Naive thymus-derived CD8-positive, alpha-beta T cell (primary cell): ENCODE data around the gene KCNK10. TPM values are rescaled to one million over a fixed set of nuclear protein-coding genes. Genes with fewer than 3 reads are reported as not detected.
A peak's percentile ranks its signal among the peaks of the same experiment; 100 is the strongest.

ENCODE experiments used
- ATAC-seq, 2 donors: fragments of 150-1000 bp; cut with Tn5 transposase in 1 of 2; sonication (Bioruptor Pico), chemical (Tn5 transposase) in 1 of 2; 1 replicate in 1 of 2; 2 replicates in 1 of 2; pipeline ENCODE4 v1.10.0; 2021; ENCODE audit warnings: mild to moderate bottlenecking in 2 of 2, moderate library complexity in 2 of 2
- POLR2A ChIA-PET: fragments of 350-600 bp; sonication (Branson Sonifier 250); formaldehyde crosslinking; loops from one replicate; lab custom pipeline; 2021; ENCODE audit warnings: antibody characterized with exemption; lab: Charles Lee
- DNase-seq, 10 donors: peaks; one replicate each; pipeline versions ENCODE4 v3.0.0 to v3.0.0-alpha.2; 2020 to 2022
- H3K27ac Mint-ChIP-seq, 10 donors: one replicate each; pipeline ENCODE4 v1.8.0; 2020 to 2022; ENCODE audit warnings: mild to moderate bottlenecking in 10 of 10, mixed read lengths in 10 of 10, moderate library complexity in 4 of 10, inconsistent platforms in 1 of 10
- H3K27me3 Mint-ChIP-seq, 5 donors: one replicate each; pipeline ENCODE4 v1.8.0; 2021 to 2022; ENCODE audit warnings: mixed read lengths in 5 of 5
- H3K36me3 Mint-ChIP-seq, 3 donors: one replicate each; pipeline ENCODE4 v1.8.0; 2020 to 2022; ENCODE audit warnings: mixed read lengths in 3 of 3, mild to moderate bottlenecking in 2 of 3, inconsistent platforms in 1 of 3
- H3K4me1 Mint-ChIP-seq, 4 donors: one replicate each; pipeline ENCODE4 v1.8.0; 2021 to 2022; ENCODE audit warnings: mixed read lengths in 4 of 4
- H3K4me3 Mint-ChIP-seq, 10 donors: one replicate each; pipeline ENCODE4 v1.8.0; 2020 to 2022; ENCODE audit warnings: mild to moderate bottlenecking in 10 of 10, mixed read lengths in 10 of 10, moderate library complexity in 6 of 10, inconsistent platforms in 1 of 10
- H3K9me3 Mint-ChIP-seq, 9 donors: one replicate each; pipeline ENCODE4 v1.8.0; 2020 to 2022; ENCODE audit warnings: mixed read lengths in 9 of 9, mild to moderate bottlenecking in 3 of 9, inconsistent platforms in 1 of 9, moderate library complexity in 1 of 9
- polyA plus RNA-seq, 3 donors: library from polyadenylated mRNA; unstranded; fragments of 300-500 nt; fragmentation: Illumina TruSeq; gene quantifications; one replicate each; pipeline ENCODE4 v1.2.3, GENCODE V29; 2021
- total RNA-seq, 8 experiments: library from RNA in 2 of 8; stranded (reverse) in 2 of 8; gene quantifications; one replicate each; pipeline ENCODE4 v1.2.3 and lab custom pipeline; 2021 to 2026

Gene KCNK10
- total and polyA plus RNA-seq, 5 experiments from 2014 or later: not detected

- Mint-ChIP-seq H3K4me1 (no peaks in the 10 kb centered on the region), H3K27ac (no peak overlapping the region), H3K36me3 (peaks cover 0 to 3% (median 0%) of the 10 kb centered on the region in 3 donors), H3K27me3 (peaks cover 5 to 12% (median 7%) of the 10 kb centered on the region in 5 donors), H3K9me3 (peaks cover 0 to 8% (median 4%) of the 10 kb centered on the region in 9 donors), H3K4me3 (no peak overlapping the region)
- ATAC-seq: no peak
- no peak for DNase-seq
- POLR2A ChIA-PET: no interaction called here
Observed at GRCh38 chr14:88311780-88312179, 11.3 kb downstream of the KCNK10 start.

GRCh38 chr14:88310449-88310848 is 12.6 kb downstream of the KCNK10 start:
- DNase-seq (no peak), ATAC-seq (no peak)
- Mint-ChIP-seq H3K4me1 (no peaks in the 10 kb centered on the region), H3K9me3 (peaks cover 0 to 8% (median 4%) of the 10 kb centered on the region in 9 donors), H3K4me3 (no peak overlapping the region), H3K27ac (no peak overlapping the region), H3K36me3 (peaks cover 0 to 3% (median 0%) of the 10 kb centered on the region in 3 donors), H3K27me3 (peaks cover 3 to 15% (median 5%) of the 10 kb centered on the region in 5 donors)
- POLR2A ChIA-PET: no interaction called here

- H3K4me3 Mint-ChIP-seq: no peak overlapping the region
- H3K9me3 Mint-ChIP-seq: peaks cover 0 to 8% (median 4%) of the 10 kb centered on the region in 9 donors
- H3K4me1 Mint-ChIP-seq: no peaks in the 10 kb centered on the region
- H3K36me3 Mint-ChIP-seq: peaks cover 0 to 3% (median 0%) of the 10 kb centered on the region in 3 donors
- DNase-seq (no peak), ATAC-seq (no peak)
- peaks cover 3 to 17% (median 5%) of the 10 kb centered on the region in 5 donors for H3K27me3 Mint-ChIP-seq
- POLR2A ChIA-PET: no interaction called here
- no peak overlapping the region for H3K27ac Mint-ChIP-seq
Observed at GRCh38 chr14:88310021-88310420, 13.0 kb downstream of the KCNK10 start.

GRCh38 chr14:88305528-88306322 is 17.3 kb downstream of the KCNK10 start:
- POLR2A ChIA-PET: no interaction called here
- Mint-ChIP-seq H3K4me3 (no peak overlapping the region), H3K27me3 (peaks cover 11 to 35% (median 14%) of the 10 kb centered on the region in 5 donors), H3K9me3 (peaks cover 0 to 2% (median 0%) of the 10 kb centered on the region in 9 donors), H3K4me1 (no peaks in the 10 kb centered on the region), H3K36me3 (no peaks in the 10 kb centered on the region), H3K27ac (no peak overlapping the region)
- ATAC-seq: no peak
- DNase-seq: no peak

- peaks cover 23 to 53% (median 26%) of the 10 kb centered on the region in 5 donors for H3K27me3 Mint-ChIP-seq
- H3K4me3 Mint-ChIP-seq: no peak overlapping the region
- no peak overlapping the region for H3K27ac Mint-ChIP-seq
- H3K9me3 Mint-ChIP-seq: peaks cover 0 to 4% (median 0%) of the 10 kb centered on the region in 9 donors
- POLR2A ChIA-PET: no interaction called here
- DNase-seq (no peak), ATAC-seq (no peak)
- H3K36me3 Mint-ChIP-seq: no peaks in the 10 kb centered on the region
- peaks cover 3 to 7% (median 5%) of the 10 kb centered on the region in 4 donors for H3K4me1 Mint-ChIP-seq
Observed at GRCh38 chr14:88303041-88303440, 20.0 kb downstream of the KCNK10 start.

GRCh38 chr14:88301381-88301780 is 21.7 kb downstream of the KCNK10 start:
- H3K4me1 Mint-ChIP-seq: peaks cover 3 to 7% (median 5%) of the 10 kb centered on the region in 4 donors
- DNase-seq (no peak), ATAC-seq (no peak)
- H3K9me3 Mint-ChIP-seq: peaks cover 0 to 4% (median 0%) of the 10 kb centered on the region in 9 donors
- H3K4me3 Mint-ChIP-seq: no peak overlapping the region
- POLR2A ChIA-PET: no interaction called here
- no peaks in the 10 kb centered on the region for H3K36me3 Mint-ChIP-seq
- peaks cover 26 to 51% (median 27%) of the 10 kb centered on the region in 5 donors for H3K27me3 Mint-ChIP-seq
- H3K27ac Mint-ChIP-seq: no peak overlapping the region

GRCh38 chr14:88300817-88301216 is 22.3 kb downstream of the KCNK10 start:
- Mint-ChIP-seq H3K4me3 (no peak overlapping the region), H3K36me3 (no peaks in the 10 kb centered on the region), H3K4me1 (peaks cover 3 to 7% (median 5%) of the 10 kb centered on the region in 4 donors), H3K27me3 (peaks cover 26 to 51% (median 29%) of the 10 kb centered on the region in 5 donors), H3K27ac (no peak overlapping the region), H3K9me3 (peaks cover 0 to 4% (median 0%) of the 10 kb centered on the region in 9 donors)
- ATAC-seq (no peak), DNase-seq (no peak)
- POLR2A ChIA-PET: no interaction called here

- POLR2A ChIA-PET: no interaction called here
- H3K27me3 Mint-ChIP-seq: peaks cover 26 to 52% (median 31%) of the 10 kb centered on the region in 5 donors
Observed at GRCh38 chr14:88299865-88300530, 23.1 kb downstream of the KCNK10 start.

GRCh38 chr14:88297306-88297705 is 25.8 kb downstream of the KCNK10 start:
- POLR2A ChIA-PET: no interaction called here
- Mint-ChIP-seq H3K9me3 (peaks cover 0 to 4% (median 0%) of the 10 kb centered on the region in 9 donors), H3K27ac (no peak overlapping the region), H3K27me3 (peaks cover 32 to 64% (median 35%) of the 10 kb centered on the region in 5 donors), H3K4me1 (peaks cover 3 to 7% (median 5%) of the 10 kb centered on the region in 4 donors), H3K4me3 (no peak overlapping the region), H3K36me3 (no peaks in the 10 kb centered on the region)
- no peak for ATAC-seq
- no peak for DNase-seq

More at GRCh38 chr14:88299865-88300530, 23.1 kb downstream of the KCNK10 start:
- DNase-seq (no peak), ATAC-seq (no peak)
- Mint-ChIP-seq H3K4me1 (peaks cover 3 to 7% (median 5%) of the 10 kb centered on the region in 4 donors), H3K27ac (no peak overlapping the region), H3K4me3 (peak overlapping the region in 1 of 10 donors; percentile 1), H3K36me3 (no peaks in the 10 kb centered on the region), H3K9me3 (peaks cover 0 to 4% (median 0%) of the 10 kb centered on the region in 9 donors)

GRCh38 chr14:88296351-88296750 is 26.7 kb downstream of the KCNK10 start:
- ATAC-seq (no peak), DNase-seq (no peak)
- no peak overlapping the region for H3K27ac Mint-ChIP-seq
- H3K9me3 Mint-ChIP-seq: peaks cover 0 to 2% (median 0%) of the 10 kb centered on the region in 9 donors
- H3K27me3 Mint-ChIP-seq: peaks cover 28 to 55% (median 29%) of the 10 kb centered on the region in 5 donors
- POLR2A ChIA-PET: no interaction called here
- no peaks in the 10 kb centered on the region for H3K36me3 Mint-ChIP-seq
- peaks cover 3 to 7% (median 5%) of the 10 kb centered on the region in 4 donors for H3K4me1 Mint-ChIP-seq
- H3K4me3 Mint-ChIP-seq: no peak overlapping the region

GRCh38 chr14:88289996-88290395 is 33.1 kb downstream of the KCNK10 start:
- Mint-ChIP-seq H3K4me1 (no peaks in the 10 kb centered on the region), H3K36me3 (no peaks in the 10 kb centered on the region)

GRCh38 chr14:88289234-88289633 is 33.8 kb downstream of the KCNK10 start:
- peaks cover 13 to 20% (median 18%) of the 10 kb centered on the region in 5 donors for H3K27me3 Mint-ChIP-seq
- no peak for DNase-seq
- POLR2A ChIA-PET: no interaction called here
- no peaks in the 10 kb centered on the region for H3K4me1 Mint-ChIP-seq
- no peak overlapping the region for H3K4me3 Mint-ChIP-seq
- no peak overlapping the region for H3K27ac Mint-ChIP-seq
- H3K36me3 Mint-ChIP-seq: no peaks in the 10 kb centered on the region
- ATAC-seq: no peak
- peaks cover 0 to 4% (median 0%) of the 10 kb centered on the region in 9 donors for H3K9me3 Mint-ChIP-seq

More at GRCh38 chr14:88289996-88290395, 33.1 kb downstream of the KCNK10 start:
- H3K27me3 Mint-ChIP-seq: peaks cover 16 to 23% (median 19%) of the 10 kb centered on the region in 5 donors
- no peak overlapping the region for H3K27ac Mint-ChIP-seq
- ATAC-seq (no peak), DNase-seq (no peak)
- peaks cover 0 to 4% (median 0%) of the 10 kb centered on the region in 9 donors for H3K9me3 Mint-ChIP-seq
- no peak overlapping the region for H3K4me3 Mint-ChIP-seq
- POLR2A ChIA-PET: no interaction called here

GRCh38 chr14:88286309-88286708 is 36.8 kb downstream of the KCNK10 start:
- Mint-ChIP-seq H3K9me3 (peaks cover 0 to 4% (median 0%) of the 10 kb centered on the region in 9 donors), H3K27ac (no peak overlapping the region), H3K4me1 (no peaks in the 10 kb centered on the region), H3K27me3 (peaks cover 7 to 22% (median 10%) of the 10 kb centered on the region in 5 donors), H3K4me3 (no peak overlapping the region), H3K36me3 (no peaks in the 10 kb centered on the region)
- POLR2A ChIA-PET: no interaction called here
- ATAC-seq (no peak), DNase-seq (no peak)
